ENCODE data around the gene AFF3.
A peak's percentile ranks its signal among the peaks of the same experiment; 100 is the strongest.

The AFF3 gene

GRCh38 chr2:100067784-100068183 is 74.6 kb downstream of the AFF3 start:
- no peak for DNase-seq

- DNase-seq: no peak
These were observed 75.5 kb downstream of the AFF3 start for GRCh38 chr2:100066856-100067255.

- no peak for DNase-seq
These were observed 76.1 kb downstream of the AFF3 start for GRCh38 chr2:100066246-100066645.

- no peak for DNase-seq
These were observed 77.6 kb downstream of the AFF3 start for GRCh38 chr2:100064592-100065428.

- no peak for DNase-seq
These were observed 78.2 kb downstream of the AFF3 start for GRCh38 chr2:100064165-100064564.

- no peak for DNase-seq
These were observed 78.9 kb downstream of the AFF3 start for GRCh38 chr2:100063459-100063953.

GRCh38 chr2:100062336-100062735 is 80.1 kb downstream of the AFF3 start:
- DNase-seq: no peak

- DNase-seq: no peak
These were observed 81.5 kb downstream of the AFF3 start for GRCh38 chr2:100060875-100061274.

DNA sequence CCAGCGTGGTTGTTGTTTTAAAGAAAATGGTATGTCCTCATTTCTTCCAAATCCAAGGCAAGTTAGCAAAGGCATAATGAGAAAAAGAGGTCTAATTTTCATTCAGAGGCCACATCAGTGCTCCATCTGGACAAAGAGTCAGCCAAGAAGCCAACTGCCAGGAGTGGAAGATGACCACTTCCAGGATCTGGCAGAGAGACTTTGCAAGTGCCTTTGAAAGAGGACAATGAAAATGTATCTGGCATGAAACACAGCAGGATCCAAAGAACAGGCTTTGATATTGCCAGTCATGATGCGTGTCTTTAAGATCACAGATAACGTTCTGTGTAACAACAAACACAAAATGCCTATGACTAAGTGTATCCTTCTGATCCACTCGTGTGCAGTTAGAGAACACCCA is 82.8 kb downstream of the AFF3 start:
- DNase-seq: no peak

GRCh38 chr2:100057901-100058261 is 84.5 kb downstream of the AFF3 start:
- no peak for DNase-seq

DNA sequence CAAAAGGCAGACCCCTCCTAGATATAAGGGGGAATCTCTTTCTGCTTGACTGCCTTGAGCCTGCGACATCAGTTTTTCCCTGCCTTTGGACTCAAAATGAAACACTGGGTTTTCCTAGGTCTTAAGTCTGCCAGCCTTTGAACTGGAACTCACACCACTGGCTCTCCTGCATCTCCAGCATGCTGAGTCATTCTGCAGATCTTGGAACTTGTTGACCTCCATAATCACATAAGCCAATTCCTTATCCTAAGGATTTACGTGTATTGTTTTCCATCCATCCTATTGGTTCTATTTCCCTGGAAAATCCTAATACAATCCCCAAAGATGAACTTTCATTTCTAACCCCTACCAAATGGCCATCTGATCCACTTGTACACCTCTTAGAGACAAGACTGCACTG is 88.0 kb downstream of the AFF3 start:
- peak; percentile 7 for DNase-seq

DNA sequence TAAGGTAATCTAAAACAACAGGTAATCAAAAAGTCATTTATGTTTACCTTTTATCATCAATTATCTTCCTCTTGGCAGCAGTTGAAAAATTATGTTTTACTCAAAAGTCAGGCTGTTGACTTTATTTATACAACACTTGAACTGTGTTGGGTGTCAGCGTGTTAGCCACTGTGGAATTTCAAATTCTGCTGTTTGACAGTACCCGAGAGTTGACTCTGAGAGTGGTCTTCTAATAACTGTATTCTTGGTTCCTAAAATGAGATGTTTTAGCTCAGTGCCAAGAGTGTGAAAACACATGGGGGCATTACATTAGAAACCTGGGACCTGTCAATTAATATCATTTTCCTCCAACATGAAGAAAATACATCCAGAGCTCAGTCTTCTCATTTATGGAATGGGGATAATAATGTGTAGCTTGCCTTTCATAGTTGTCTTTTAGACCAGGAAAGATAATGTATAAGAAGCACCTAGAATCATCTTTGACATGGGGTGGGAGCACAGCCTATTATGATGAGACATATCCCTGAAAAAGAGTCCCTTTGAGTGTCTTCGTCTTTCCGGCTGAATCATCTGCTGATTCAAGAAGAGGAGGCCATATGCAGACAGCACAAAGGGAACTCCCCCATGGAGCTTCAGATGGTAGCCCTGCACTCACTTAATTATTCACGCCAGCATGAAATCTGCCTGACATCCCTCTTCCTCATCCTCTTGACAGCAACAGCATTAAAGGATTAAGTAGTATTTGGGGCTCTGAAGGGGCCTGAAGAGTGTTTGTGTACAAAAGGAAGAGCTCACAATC is 89.1 kb downstream of the AFF3 start:
- DNase-seq: no peak

- no peak for DNase-seq
These were observed 89.7 kb downstream of the AFF3 start for GRCh38 chr2:100052650-100053049.

DNA sequence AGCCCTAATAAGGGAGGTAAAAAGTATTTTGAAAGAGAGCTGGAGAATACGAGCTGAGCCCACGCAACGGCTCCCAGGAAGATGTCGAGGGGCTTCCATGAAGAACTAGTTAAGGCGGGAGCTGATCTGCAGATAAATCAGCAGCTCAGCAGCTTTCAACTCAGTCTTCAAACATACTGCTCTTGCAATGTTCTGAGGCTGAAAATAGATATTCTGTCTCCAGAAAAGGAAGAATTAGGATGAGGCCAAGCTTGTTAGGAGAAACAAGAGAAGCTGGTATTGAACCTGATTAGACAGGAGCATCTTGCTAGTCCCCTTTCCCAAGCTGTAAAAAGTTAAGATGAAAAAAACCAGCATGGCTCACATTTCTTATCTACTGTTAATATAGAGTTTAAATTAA is 91.1 kb downstream of the AFF3 start:
- DNase-seq: no peak

DNA sequence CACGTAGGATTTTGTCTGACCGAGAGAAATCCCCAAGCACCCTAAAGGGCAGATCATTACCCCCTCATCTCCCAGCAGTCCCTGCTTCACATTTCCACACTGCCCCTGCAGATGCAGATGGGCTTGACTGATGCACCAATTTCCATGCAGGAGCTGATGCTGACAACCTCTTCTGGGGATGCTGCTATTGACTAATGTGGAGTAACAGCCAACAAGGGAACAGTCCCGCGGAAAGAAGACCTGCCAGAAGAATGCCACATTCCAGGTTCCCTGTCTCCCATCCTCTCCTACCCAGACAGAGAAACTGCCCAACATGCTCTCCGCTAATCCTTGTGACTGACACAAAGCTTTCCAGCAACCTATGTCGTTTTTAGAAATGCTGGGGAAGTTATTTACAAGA is 91.7 kb downstream of the AFF3 start:
- DNase-seq: no peak

DNA sequence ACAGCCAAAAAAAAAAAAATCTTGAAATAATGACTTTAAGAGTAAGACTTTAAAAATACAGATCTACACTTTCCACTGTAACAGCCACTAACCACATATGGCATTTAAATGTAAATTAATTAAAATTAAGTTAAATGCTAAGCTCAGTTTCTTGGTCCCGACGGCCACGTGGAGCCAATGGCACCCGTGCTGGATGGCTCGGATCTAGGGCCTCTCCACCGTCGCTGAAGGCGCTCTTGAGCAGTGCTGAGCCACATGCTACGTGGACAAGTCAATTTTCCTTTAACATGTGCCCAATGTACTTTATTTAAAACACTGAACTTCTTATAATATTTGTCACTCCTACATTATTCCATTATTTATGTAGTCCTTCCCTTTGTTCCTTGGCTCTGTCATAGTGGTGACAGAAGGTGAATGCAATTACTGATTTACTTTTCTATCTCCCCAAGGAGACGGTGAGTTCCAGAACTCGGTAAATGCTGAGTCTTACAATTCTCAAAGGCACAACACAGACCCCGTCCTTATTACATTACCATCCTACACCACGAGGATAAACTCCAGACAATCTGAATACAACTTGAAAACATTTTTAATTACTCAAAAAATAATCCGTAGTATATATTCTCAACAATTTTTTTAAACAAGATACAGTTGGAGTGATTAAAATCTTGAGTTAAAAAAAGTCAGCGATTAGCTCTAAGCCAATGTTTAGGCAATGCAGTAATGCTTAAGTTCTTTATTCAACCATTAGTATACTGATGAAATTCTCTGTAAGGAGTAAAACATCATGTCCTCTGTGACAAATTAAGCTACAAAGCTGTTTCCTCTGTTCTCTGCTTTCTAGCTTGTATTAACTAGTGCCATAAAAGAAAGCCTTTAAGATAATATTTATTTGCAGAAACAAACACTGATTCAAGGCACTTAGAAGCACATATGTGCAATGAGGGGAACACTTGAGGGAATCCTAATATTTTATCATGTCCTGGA is 95.1 kb downstream of the AFF3 start:
- DNase-seq: peak; percentile 40

DNA sequence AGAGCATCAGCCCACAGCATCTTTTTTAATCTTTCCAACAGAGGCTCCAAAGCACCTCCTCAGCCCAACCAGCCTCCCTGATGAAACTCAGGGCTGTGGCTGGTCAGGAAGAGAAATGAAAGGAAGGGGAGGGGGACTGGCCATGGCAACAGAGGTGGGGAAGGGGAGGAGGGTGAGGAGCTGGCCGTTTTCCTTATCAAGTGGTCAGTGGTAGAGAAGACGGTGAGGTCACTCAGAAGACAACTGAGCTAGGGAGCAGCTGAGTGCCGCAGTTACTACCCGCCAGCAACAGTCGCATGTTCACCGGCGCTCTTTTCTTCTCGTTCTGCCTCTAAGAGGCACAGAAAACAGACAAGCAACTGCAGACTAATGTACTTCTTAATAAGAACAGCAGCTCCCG is 97.4 kb downstream of the AFF3 start:
- no peak for DNase-seq

DNA sequence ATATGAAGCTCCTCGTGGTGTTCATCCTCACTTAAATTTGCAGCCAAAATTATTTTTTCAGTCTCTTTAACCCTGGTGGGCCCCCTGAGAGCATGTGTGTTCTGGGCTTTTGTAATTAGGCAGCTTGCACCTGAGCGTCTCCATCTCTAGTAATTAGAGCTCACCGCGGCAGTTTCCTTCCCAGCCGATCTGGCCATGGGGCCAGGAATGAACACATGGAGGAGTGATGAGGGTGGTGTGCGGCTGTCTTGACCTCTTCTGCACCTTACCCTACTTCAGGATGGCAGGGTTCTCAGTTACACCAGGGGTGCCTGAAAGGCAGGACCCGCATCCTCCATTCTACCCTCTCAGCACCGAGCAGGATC is 98.5 kb downstream of the AFF3 start:
- peak; percentile 88 for DNase-seq

DNA sequence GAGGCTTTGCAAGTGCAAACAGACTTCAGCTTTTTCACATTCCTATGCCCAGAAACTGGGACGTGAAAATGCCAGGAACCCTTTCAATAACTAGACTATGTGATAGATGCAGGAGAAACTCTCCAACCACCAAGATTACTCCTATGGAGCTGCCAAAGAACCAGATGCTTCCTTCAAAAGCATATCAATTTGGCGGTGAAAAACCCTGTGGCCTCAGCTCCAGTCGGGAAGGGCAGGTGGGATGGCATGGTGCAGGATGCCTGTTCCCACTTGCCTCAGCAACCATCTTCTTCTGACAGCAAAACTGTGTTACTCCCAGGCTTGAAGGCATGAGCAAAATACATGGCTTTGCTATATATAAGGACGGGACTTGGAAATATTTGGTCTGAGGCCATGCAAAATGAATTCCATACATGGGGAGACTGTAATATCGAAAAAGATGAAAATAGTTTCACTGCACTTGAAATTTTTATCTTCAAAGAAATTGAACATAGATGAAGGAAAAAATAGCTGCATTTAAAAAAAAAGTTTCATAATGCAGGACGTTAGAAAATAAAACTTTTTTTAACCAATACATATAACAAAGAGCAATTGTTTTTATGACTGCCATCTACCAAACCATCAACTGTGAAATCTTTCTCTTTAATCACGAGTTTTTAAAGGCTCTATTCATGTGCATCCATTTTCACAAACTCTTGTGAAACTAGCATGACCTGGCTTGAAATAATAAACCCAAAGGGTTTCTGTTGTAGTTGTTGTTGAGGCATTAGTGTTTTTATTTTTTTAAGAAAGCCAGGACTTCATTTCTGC is 99.1 kb downstream of the AFF3 start:
- peak; percentile 42 for DNase-seq

- no peak for DNase-seq
These were observed 99.8 kb downstream of the AFF3 start for GRCh38 chr2:100042562-100042961.

DNA sequence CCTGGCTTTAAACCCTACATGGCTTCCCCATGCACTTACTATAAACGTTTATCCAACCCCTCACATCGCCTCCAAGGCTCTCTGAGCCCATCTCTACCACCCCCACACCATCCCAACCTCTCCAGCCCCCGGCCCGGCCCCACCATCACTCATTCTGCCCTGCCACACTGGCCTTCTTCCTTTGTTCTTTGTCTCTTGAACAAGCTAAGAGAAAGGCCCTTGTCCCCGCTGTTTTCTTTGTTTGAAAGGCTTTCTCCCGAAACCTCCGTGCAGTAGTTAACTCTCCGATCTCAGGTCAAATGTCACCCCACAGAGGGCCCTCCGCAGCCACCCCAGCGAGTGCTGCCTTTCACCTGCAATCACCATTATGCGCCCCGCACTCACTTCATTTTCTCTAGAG is 100.4 kb downstream of the AFF3 start:
- no peak for DNase-seq

DNA sequence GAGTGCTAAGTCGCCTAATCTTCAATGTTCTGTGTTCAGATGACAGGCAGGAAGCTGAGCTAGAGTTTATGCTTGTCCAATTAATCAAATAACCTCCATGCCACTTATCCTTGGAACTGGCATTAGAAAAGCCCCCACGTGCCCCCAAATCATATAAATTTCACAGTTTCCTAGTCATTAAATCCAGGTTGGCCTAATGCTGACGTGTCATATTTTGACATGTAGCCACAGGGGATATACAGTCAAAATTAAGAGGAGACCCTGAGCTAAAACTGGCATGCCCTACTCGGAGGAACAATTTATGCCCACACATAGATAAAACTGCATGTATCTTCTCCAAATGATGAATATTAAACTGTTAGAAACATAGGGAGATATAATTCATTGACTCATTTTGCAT is 101.0 kb downstream of the AFF3 start:
- DNase-seq: no peak

Measured in NCI-H2171 treated with DMSO at 0.1 percent for 48 hours (cell line).